NOMO-1 treated with DMSO at 0.1 percent for 48 hours (cell line): ENCODE measurements around the gene GSKIP.

Experiments used
- DNase-seq: peaks from one replicate; lab custom pipeline; 2025; ENCODE audit not compliant: unreplicated experiment; lab: John Stamatoyannopoulos, UW

The GSKIP gene

DNA sequence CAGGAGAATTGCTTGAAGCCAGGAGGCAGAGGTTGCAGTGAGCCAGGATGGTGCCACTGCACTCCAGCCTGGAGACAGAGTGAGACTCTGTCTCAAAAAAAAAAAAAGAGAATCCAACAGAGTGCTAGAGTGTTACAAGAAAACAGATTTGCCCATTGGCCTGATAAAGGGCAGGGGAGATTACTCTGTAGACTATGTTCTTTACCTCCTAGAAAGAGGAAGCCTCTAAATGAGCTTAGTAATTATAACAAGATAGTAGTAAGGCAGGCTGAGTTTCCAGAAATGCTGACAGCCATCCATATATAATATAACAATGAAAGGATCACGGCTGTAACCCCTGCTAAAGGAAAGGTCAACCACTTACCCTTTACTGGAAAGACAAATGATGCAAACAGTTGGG is 53.0 kb downstream of the GSKIP start:
- DNase-seq: peak; percentile 47

GRCh38 chr14:96417254-96417653 is 53.9 kb downstream of the GSKIP start:
- DNase-seq: no peak

DNA sequence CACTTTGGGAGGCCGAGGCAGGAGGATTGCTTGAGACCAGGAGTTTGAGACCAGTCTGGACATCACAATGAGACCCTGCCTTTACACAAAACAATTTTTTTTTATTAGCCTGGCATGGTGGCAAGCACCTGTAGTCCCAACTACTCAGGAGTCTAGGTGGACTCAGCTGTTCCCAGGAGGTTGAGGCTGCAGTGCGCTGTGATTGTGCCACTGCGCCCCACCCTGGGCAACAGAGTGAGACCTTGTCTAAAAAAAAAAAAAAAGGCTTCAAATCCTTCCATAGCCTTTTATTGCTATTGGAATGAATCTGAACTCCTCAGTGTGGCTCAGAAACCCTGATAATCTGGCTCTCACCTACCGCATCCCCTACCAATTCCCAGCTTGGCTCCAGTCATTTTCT is 54.7 kb downstream of the GSKIP start:
- DNase-seq: no peak

GRCh38 chr14:96421236-96421635 is 57.9 kb downstream of the GSKIP start:
- no peak for DNase-seq

DNA sequence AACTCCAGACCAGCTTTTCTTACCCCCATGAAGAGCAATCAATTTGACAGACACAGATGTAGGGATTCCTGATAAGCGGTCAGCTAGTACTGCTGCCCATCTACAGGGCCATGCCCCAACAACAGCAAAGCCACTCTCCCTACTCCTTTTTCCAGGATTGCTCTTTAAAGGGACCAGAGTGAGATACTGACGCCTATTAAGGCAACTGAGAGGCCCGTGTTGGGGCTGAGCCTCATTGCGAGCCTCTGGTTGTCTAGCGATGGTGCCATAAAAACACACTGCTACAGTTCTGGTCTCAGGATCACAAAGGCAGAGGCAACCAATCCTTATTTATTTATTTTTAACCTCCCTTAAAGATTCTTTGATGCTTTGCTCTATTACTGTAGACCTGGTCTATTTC is 59.7 kb downstream of the GSKIP start:
- DNase-seq: no peak

DNA sequence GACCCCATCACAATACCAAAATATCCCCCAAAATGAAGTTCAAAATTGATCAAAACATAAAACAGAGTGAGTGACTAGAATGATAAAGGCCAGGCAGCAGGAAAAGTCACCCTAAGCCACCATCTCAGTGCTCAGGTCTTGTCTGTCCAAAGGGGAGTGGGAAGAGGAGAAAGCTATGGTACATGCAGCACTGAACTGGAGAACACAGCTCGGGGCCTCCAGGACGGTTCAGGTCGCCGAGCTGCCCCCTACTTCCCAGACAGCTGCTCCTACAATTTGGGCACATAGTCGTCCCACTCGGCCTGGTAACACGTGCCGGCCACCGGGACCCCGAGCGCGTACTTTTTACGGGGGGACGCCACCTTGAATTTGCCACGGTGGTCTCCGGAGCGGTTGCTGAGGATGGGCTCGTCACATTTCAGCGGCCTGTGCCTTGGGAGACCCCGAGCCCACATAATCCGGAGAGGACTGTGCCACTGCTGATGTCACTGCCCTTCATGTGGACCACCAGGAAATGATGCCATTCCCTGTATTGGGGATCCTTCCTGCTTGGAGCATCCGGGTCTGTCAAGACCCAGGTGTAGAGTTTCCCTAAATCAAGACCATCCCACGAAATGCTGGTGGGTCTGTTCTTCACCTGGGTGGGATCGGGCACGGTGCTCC is 60.3 kb downstream of the GSKIP start:
- DNase-seq: no peak

GRCh38 chr14:96424109-96424989 is 61.0 kb downstream of the GSKIP start:
- DNase-seq: peak; percentile 64

DNA sequence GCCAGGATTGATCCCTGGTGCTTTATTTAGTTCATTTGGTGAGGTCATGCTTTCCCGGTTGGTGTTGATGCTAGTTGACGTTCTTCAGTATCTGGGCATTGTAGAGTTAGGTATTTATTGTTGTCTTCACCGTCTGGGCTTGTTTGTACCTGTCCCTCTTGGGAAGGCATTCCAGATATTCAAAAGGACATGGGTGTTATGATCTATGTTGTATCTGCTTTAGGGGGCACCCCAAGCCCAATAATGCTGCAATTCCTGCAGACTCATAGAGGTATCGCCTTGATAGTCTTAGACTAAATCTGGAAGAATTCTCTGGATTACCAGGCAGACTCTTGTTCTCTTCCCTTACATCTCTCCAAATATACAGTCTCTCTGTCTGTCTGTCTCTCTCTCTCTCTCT is 70.7 kb downstream of the GSKIP start:
- no peak for DNase-seq
